ENCODE results near the gene CARD19. TPM values are rescaled to one million over a fixed set of nuclear protein-coding genes. Genes with fewer than 3 reads are reported as not detected.
"Not testable (repeated sequence)": the region's sequence is repeated elsewhere in the genome, so short reads cannot be mapped to it uniquely, and the experiment has no call there.

The CARD19 gene
- total and polyA plus RNA-seq, 5 experiments from 2014 or later, result 56.3 to 71.2 (median 62.9) TPM

GRCh38 chr9:93098236-93098946, 2.4 kb downstream of the CARD19 start:
- H3K27ac Mint-ChIP-seq, result peak overlapping the region; percentile 86 to 96 (median 92)
- no peak for ATAC-seq
- H3K9me3 Mint-ChIP-seq, result peaks cover 0 to 3% (median under 1%) of the 10 kb centered on the region in 9 donors
- H3K27me3 Mint-ChIP-seq, result no peaks in the 10 kb centered on the region
- POLR2A ChIA-PET, result interaction anchor here (0.7 to 12.1 kb wide), 15 partner anchors 9 to 793 kb away, joined by 3 to 221 read pairs (median 6); partner anchors contain the start of gene NINJ1
- peak overlapping the region; percentile 82 to 94 (median 90) for H3K4me3 Mint-ChIP-seq
- H3K4me1 Mint-ChIP-seq, result peaks cover 37 to 72% (median 68%) of the 10 kb centered on the region in 4 donors
- DNase-seq, result peak in 7 of 10 donors; percentile 20 to 67 (median 32)
- peaks cover under 1 to 5% (median 1%) of the 10 kb centered on the region in 3 donors for H3K36me3 Mint-ChIP-seq

GRCh38 chr9:93099551-93100275, 3.7 kb downstream of the CARD19 start:
- Mint-ChIP-seq H3K36me3 (peaks cover 10 to 14% (median 11%) of the 10 kb centered on the region in 3 donors), H3K27ac (peak overlapping the region; percentile 28 to 96 (median 81)), H3K4me1 (peaks cover 26 to 70% (median 63%) of the 10 kb centered on the region in 4 donors), H3K9me3 (peaks cover 0 to 13% (median 9%) of the 10 kb centered on the region in 9 donors), H3K4me3 (peak overlapping the region; percentile 72 to 93 (median 81)), H3K27me3 (no peaks in the 10 kb centered on the region)
- POLR2A ChIA-PET, result interaction anchor here (0.6 to 5.0 kb wide), 3 partner anchors 26 to 134 kb away, joined by 4 to 55 read pairs (median 7); no protein-coding TSS in a partner anchor
- no peak for ATAC-seq
- peak in 2 of 10 donors; percentile 26 to 62 for DNase-seq

- Mint-ChIP-seq H3K36me3 (peaks cover 14 to 16% (median 15%) of the 10 kb centered on the region in 3 donors), H3K27ac (peak overlapping the region in 9 of 10 donors; percentile 13 to 85 (median 28)), H3K27me3 (no peaks in the 10 kb centered on the region), H3K9me3 (peaks cover 0 to 16% (median 11%) of the 10 kb centered on the region in 9 donors), H3K4me1 (peaks cover 29 to 73% (median 65%) of the 10 kb centered on the region in 4 donors), H3K4me3 (peak overlapping the region in 9 of 10 donors; percentile 2 to 80 (median 45))
- DNase-seq (no peak), ATAC-seq (no peak)
- POLR2A ChIA-PET, result no interaction called here
These were observed 4.2 kb downstream of the CARD19 start for GRCh38 chr9:93100276-93100636.

GRCh38 chr9:93101086-93101485, 5.1 kb downstream of the CARD19 start:
- ATAC-seq, H3K27me3 Mint-ChIP-seq, H3K4me3 Mint-ChIP-seq: not testable (repeated sequence)
- DNase-seq, result peak in 1 of 10 donors; percentile 43
- Mint-ChIP-seq H3K9me3 (peaks cover 0 to 21% (median 13%) of the 10 kb centered on the region in 9 donors), H3K4me1 (peaks cover 32 to 82% (median 73%) of the 10 kb centered on the region in 4 donors), H3K27ac (peak overlapping the region in 3 of 10 donors; percentile 11 to 76 (median 70)), H3K36me3 (peaks cover 14 to 18% (median 17%) of the 10 kb centered on the region in 3 donors)
- POLR2A ChIA-PET, result interaction anchor here (0.7 kb wide), 1 partner anchor 49 kb away, joined by 4 read pairs; no protein-coding TSS in a partner anchor

- peaks cover 19 to 33% (median 24%) of the 10 kb centered on the region in 3 donors for H3K36me3 Mint-ChIP-seq
- POLR2A ChIA-PET, result interaction anchor here (0.6 to 3.3 kb wide), 7 partner anchors 13 to 46 kb away, joined by 3 to 19 read pairs (median 4); partner anchors contain the start of gene NINJ1
- H3K27me3 Mint-ChIP-seq, result no peaks in the 10 kb centered on the region
- peaks cover 0 to 21% (median 13%) of the 10 kb centered on the region in 9 donors for H3K9me3 Mint-ChIP-seq
- DNase-seq (peak in 2 of 10 donors; percentile 15 to 24), ATAC-seq (peak; percentile 64 to 74)
- H3K4me1 Mint-ChIP-seq, result peaks cover 20 to 77% (median 67%) of the 10 kb centered on the region in 4 donors
- peak overlapping the region in 9 of 10 donors; percentile 7 to 89 (median 78) for H3K27ac Mint-ChIP-seq
- peak overlapping the region in 9 of 10 donors; percentile 1 to 70 (median 50) for H3K4me3 Mint-ChIP-seq
These were observed 9.6 kb downstream of the CARD19 start for GRCh38 chr9:93105620-93106019.

- Mint-ChIP-seq H3K4me3 (peak overlapping the region in 2 of 10 donors; percentile 21 to 30), H3K4me1 (peaks cover 20 to 77% (median 63%) of the 10 kb centered on the region in 4 donors), H3K27ac (peak overlapping the region in 8 of 10 donors; percentile 32 to 89 (median 60)), H3K27me3 (no peaks in the 10 kb centered on the region), H3K9me3 (peaks cover 0 to 21% (median 13%) of the 10 kb centered on the region in 9 donors), H3K36me3 (peaks cover 19 to 36% (median 26%) of the 10 kb centered on the region in 3 donors)
- DNase-seq (no peak), ATAC-seq (no peak)
- POLR2A ChIA-PET, result interaction anchor here (0.6 to 3.3 kb wide), 12 partner anchors 10 to 155 kb away, joined by 3 to 19 read pairs (median 5); partner anchors contain the start of genes CARD19 and NINJ1
These were observed 11.3 kb downstream of the CARD19 start for GRCh38 chr9:93107151-93107824.

- ATAC-seq, result no peak
- H3K9me3 Mint-ChIP-seq, result peaks cover 0 to 21% (median 13%) of the 10 kb centered on the region in 9 donors
- peak overlapping the region in 6 of 10 donors; percentile 19 to 89 (median 54) for H3K27ac Mint-ChIP-seq
- peak overlapping the region in 1 of 10 donors; percentile 38 for H3K4me3 Mint-ChIP-seq
- H3K27me3 Mint-ChIP-seq, result no peaks in the 10 kb centered on the region
- POLR2A ChIA-PET, result interaction anchor here (0.6 to 3.3 kb wide), 11 partner anchors 10 to 92 kb away, joined by 3 to 19 read pairs (median 5); partner anchors contain the start of genes CARD19 and NINJ1
- peaks cover 19 to 41% (median 26%) of the 10 kb centered on the region in 3 donors for H3K36me3 Mint-ChIP-seq
- H3K4me1 Mint-ChIP-seq, result peaks cover 20 to 72% (median 57%) of the 10 kb centered on the region in 4 donors
- DNase-seq, result no peak
These were observed 11.8 kb downstream of the CARD19 start for GRCh38 chr9:93107825-93108161.

- H3K4me1 Mint-ChIP-seq, result peaks cover 18 to 65% (median 51%) of the 10 kb centered on the region in 4 donors
- H3K36me3 Mint-ChIP-seq, result peaks cover 17 to 47% (median 24%) of the 10 kb centered on the region in 3 donors
- H3K4me3 Mint-ChIP-seq, result no peak overlapping the region
- H3K27ac Mint-ChIP-seq, result peak overlapping the region in 5 of 10 donors; percentile 17 to 86 (median 81)
- POLR2A ChIA-PET, result interaction anchor here (0.5 to 3.3 kb wide), 17 partner anchors 8 to 211 kb away, joined by 3 to 19 read pairs (median 3); partner anchors contain the start of gene NINJ1
- no peaks in the 10 kb centered on the region for H3K27me3 Mint-ChIP-seq
- DNase-seq (no peak), ATAC-seq (no peak)
- H3K9me3 Mint-ChIP-seq, result peaks cover 0 to 20% (median 12%) of the 10 kb centered on the region in 9 donors
These were observed 12.4 kb downstream of the CARD19 start for GRCh38 chr9:93108291-93109041.

GRCh38 chr9:93110311-93110855, 14.4 kb downstream of the CARD19 start:
- ATAC-seq, result no peak
- H3K36me3 Mint-ChIP-seq, result peaks cover 5 to 40% (median 10%) of the 10 kb centered on the region in 3 donors
- no peaks in the 10 kb centered on the region for H3K27me3 Mint-ChIP-seq
- POLR2A ChIA-PET, result interaction anchor here (0.5 to 1.2 kb wide), 2 partner anchors 19 to 1529 kb away, joined by 3 read pairs; no protein-coding TSS in a partner anchor
- H3K9me3 Mint-ChIP-seq, result peaks cover 0 to 5% (median 1%) of the 10 kb centered on the region in 9 donors
- DNase-seq, result no peak
- H3K4me1 Mint-ChIP-seq, result peaks cover 17 to 56% (median 45%) of the 10 kb centered on the region in 4 donors
- no peak overlapping the region for H3K27ac Mint-ChIP-seq
- no peak overlapping the region for H3K4me3 Mint-ChIP-seq

- H3K27me3 Mint-ChIP-seq, result no peaks in the 10 kb centered on the region
- POLR2A ChIA-PET, result interaction anchor here (1.2 kb wide), 1 partner anchor 18 kb away, joined by 3 read pairs; no protein-coding TSS in a partner anchor
- peaks cover 15 to 50% (median 40%) of the 10 kb centered on the region in 4 donors for H3K4me1 Mint-ChIP-seq
- peaks cover 0 to 1% (median 0%) of the 10 kb centered on the region in 9 donors for H3K9me3 Mint-ChIP-seq
- H3K4me3 Mint-ChIP-seq, result no peak overlapping the region
- no peak overlapping the region for H3K27ac Mint-ChIP-seq
- DNase-seq, result no peak
- ATAC-seq, result no peak
- H3K36me3 Mint-ChIP-seq, result peaks cover 5 to 39% (median 10%) of the 10 kb centered on the region in 3 donors
These were observed 15.0 kb downstream of the CARD19 start for GRCh38 chr9:93111001-93111370.

All from naive thymus-derived CD8-positive, alpha-beta T cell (primary cell).